OCI-LY7 (cell line): ENCODE measurements around the gene FNDC3B.

ENCODE experiments used
- EZH2phosphoT487 ChIP-seq: fragments of 200-600 bp; sonication (generic); IDR thresholded peaks from 2 replicates; pipeline ENCODE4 v1.6.1; 2018; ENCODE audit warnings: low read depth, borderline replicate concordance, mild to moderate bottlenecking, mixed run types, antibody characterized with exemption, low read length, moderate library complexity, mixed read lengths
- TF ChIP-seq, protein P1 (sequence below): fragments of 200-600 bp; sonication (generic); conservative IDR thresholded peaks from 2 replicates; pipeline ENCODE4 v1.5.1; 2014; ENCODE audit warnings: mild to moderate bottlenecking, antibody characterized with exemption, low read length, moderate library complexity, mixed read lengths

DNA sequence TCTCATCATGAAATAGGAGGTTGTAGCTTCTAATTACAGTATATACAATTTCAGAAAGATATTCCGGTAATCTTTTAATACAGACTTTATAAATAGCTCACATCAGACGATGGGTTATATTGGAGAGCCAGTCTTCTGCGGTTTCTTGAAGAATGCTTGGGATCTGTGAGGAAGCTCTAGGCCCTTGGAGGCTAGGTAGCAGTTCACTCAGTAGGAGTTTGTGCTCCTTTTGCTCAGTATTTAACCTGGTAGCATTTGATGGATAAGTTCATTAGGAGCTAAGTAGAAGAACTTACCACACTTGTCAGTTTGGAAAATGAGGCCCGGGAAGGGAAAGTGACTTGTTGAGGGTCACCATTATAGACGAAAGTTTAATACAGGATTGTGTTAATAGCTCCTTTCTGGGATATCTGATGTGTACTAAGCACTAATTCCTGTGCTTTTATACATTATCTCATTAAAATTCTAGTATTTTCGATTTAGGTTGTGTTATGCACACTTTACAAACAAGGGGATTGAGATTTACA, 2.8 kb downstream of the FNDC3B start:
- TF ChIP-seq, protein P1, sequence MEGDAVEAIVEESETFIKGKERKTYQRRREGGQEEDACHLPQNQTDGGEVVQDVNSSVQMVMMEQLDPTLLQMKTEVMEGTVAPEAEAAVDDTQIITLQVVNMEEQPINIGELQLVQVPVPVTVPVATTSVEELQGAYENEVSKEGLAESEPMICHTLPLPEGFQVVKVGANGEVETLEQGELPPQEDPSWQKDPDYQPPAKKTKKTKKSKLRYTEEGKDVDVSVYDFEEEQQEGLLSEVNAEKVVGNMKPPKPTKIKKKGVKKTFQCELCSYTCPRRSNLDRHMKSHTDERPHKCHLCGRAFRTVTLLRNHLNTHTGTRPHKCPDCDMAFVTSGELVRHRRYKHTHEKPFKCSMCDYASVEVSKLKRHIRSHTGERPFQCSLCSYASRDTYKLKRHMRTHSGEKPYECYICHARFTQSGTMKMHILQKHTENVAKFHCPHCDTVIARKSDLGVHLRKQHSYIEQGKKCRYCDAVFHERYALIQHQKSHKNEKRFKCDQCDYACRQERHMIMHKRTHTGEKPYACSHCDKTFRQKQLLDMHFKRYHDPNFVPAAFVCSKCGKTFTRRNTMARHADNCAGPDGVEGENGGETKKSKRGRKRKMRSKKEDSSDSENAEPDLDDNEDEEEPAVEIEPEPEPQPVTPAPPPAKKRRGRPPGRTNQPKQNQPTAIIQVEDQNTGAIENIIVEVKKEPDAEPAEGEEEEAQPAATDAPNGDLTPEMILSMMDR: no peak
- no peak for TF ChIP-seq EZH2phosphoT487
